K562 (cell line): ENCODE measurements around the gene MARS1. TPM values are rescaled to one million over a fixed set of nuclear protein-coding genes. Genes with fewer than 3 reads are reported as not detected.

Experiments used
- CREM ChIP-seq: IDR thresholded peaks from 2 replicates; pipeline ENCODE4 v1.6.1; 2014; ENCODE audit warnings: antibody characterized with exemption, low read depth
- ETS2 ChIP-seq: IDR thresholded peaks from 2 replicates; pipeline ENCODE4 v1.6.1; 2016; ENCODE audit warnings: borderline replicate concordance, missing genetic modification characterization, mild to moderate bottlenecking, moderate library complexity, missing compliant biosample characterization; ENCODE audit not compliant: poor library complexity, severe bottlenecking
- GATAD2A ChIP-seq: fragments of 450-650 bp; IDR thresholded peaks from 2 replicates; pipeline ENCODE4 v1.6.1; 2017
- KHSRP ChIP-seq: fragments of 450-650 bp; IDR thresholded peaks from 2 replicates; pipeline ENCODE4 v1.6.1; 2017
- MEF2A ChIP-seq: IDR thresholded peaks from 2 replicates; pipeline ENCODE4 v1.6.1; 2011; ENCODE audit warnings: low read depth, mild to moderate bottlenecking, low read length, moderate library complexity; ENCODE audit not compliant: control insufficient read depth
- NFIX ChIP-seq: fragments of 250-450 bp; sonication (Bioruptor Pico); IDR thresholded peaks from 2 replicates; pipeline ENCODE4 v1.4.0; 2020; ENCODE audit warnings: low read depth, mild to moderate bottlenecking, moderate library complexity
- RBM17 ChIP-seq: fragments of 200-400 bp; formaldehyde crosslinking; IDR thresholded peaks from 2 replicates; pipeline ENCODE4 v1.6.1; 2017; ENCODE audit warnings: low read depth, mild to moderate bottlenecking, low read length, borderline replicate concordance
- STAG1 ChIP-seq: sonication (generic); formaldehyde crosslinking; IDR thresholded peaks from 2 replicates; pipeline ENCODE4 v1.5.0; 2020; ENCODE audit warnings: missing genetic modification reagents, borderline replicate concordance
- TBP ChIP-seq: optimal IDR thresholded peaks from 2 replicates; pipeline ENCODE3; 2011; ENCODE audit warnings: low read depth, low read length, improper control_type of control experiment
- YBX1 ChIP-seq: fragments of 450-650 bp; IDR thresholded peaks from 2 replicates; pipeline ENCODE4 v1.7.1; 2016; ENCODE audit warnings: mild to moderate bottlenecking
- ZNF644 ChIP-seq: fragments of 200-800 bp; sonication (Bioruptor generic); IDR thresholded peaks from 2 replicates; pipeline ENCODE4 v1.6.1; 2016; ENCODE audit warnings: low read depth, missing genetic modification characterization, missing compliant biosample characterization
- ZSCAN29 ChIP-seq: fragments of 450-650 bp; IDR thresholded peaks from 2 replicates; pipeline ENCODE4 v1.6.1; 2017
- polyA plus RNA-seq, 8 experiments: library from polyadenylated mRNA; depleted of rRNA in 4 of 8; stranded (reverse) in 5 of 8; unstranded in 3 of 8; fragments of >200 nt; fragmentation: Nextera tagmentation in 2 of 8; fragmentation: Illumina TruSeq in 1 of 8; extraction: Ambion mirVana in 2 of 8; extraction: Trizol in 1 of 8; gene quantifications; 2 replicates each; pipeline versions ENCODE4 v1.2.1 to v1.2.3, GENCODE V29; 2011 to 2014; ENCODE audit warnings: inconsistent platforms in 1 of 8, missing spikeins in 1 of 8
- total RNA-seq, 7 experiments: library from RNA; depleted of rRNA in 6 of 7; stranded (reverse); fragments of >200 nt in 6 of 7; fragmentation: Illumina TruSeq in 2 of 7; extraction: Trizol in 2 of 7; gene quantifications; 2 replicates each; pipeline versions ENCODE4 v1.2.1 to v1.2.3, GENCODE V29; 2011 to 2021; ENCODE audit warnings: low replicate concordance in 1 of 7
- TF ChIP-seq, protein P1 (sequence below): sonication (generic); IDR thresholded peaks from 2 replicates; pipeline ENCODE4 v1.6.1; 2016
- TF ChIP-seq, protein P2 (sequence below): fragments of 450-650 bp; IDR thresholded peaks from 2 replicates; pipeline ENCODE4 v1.6.1; 2014; ENCODE audit warnings: low read depth, mild to moderate bottlenecking, moderate library complexity, borderline replicate concordance
- TF ChIP-seq, protein P3 (sequence below): fragments of 450-650 bp; IDR thresholded peaks from 2 replicates; pipeline ENCODE4 v1.6.1; 2017; ENCODE audit warnings: mild to moderate bottlenecking, moderate library complexity
- TF ChIP-seq, protein P4 (sequence below): sonication (generic); formaldehyde crosslinking; IDR thresholded peaks from 2 replicates; pipeline ENCODE4 v1.9.0; 2022; ENCODE audit warnings: mild to moderate bottlenecking, missing genetic modification reagents
- TF ChIP-seq, protein P5 (sequence below): fragments of 250-450 bp; sonication (Bioruptor Pico); IDR thresholded peaks from 2 replicates; pipeline ENCODE4 v1.8.0; 2022; ENCODE audit warnings: moderate library complexity, mild to moderate bottlenecking, inconsistent platforms
- TF ChIP-seq, protein P6 (sequence below): fragments of 150-350 bp; IDR thresholded peaks from 2 replicates; pipeline ENCODE4 v1.6.1; 2014; ENCODE audit warnings: low read depth, mild to moderate bottlenecking, low read length, borderline replicate concordance

Gene MARS1
- total and polyA plus RNA-seq, 9 of the 15 experiments (the other 6 are each of a cell fraction or from before 2014, with no cell fraction given) = 117 to 382 (median 220) TPM

DNA sequence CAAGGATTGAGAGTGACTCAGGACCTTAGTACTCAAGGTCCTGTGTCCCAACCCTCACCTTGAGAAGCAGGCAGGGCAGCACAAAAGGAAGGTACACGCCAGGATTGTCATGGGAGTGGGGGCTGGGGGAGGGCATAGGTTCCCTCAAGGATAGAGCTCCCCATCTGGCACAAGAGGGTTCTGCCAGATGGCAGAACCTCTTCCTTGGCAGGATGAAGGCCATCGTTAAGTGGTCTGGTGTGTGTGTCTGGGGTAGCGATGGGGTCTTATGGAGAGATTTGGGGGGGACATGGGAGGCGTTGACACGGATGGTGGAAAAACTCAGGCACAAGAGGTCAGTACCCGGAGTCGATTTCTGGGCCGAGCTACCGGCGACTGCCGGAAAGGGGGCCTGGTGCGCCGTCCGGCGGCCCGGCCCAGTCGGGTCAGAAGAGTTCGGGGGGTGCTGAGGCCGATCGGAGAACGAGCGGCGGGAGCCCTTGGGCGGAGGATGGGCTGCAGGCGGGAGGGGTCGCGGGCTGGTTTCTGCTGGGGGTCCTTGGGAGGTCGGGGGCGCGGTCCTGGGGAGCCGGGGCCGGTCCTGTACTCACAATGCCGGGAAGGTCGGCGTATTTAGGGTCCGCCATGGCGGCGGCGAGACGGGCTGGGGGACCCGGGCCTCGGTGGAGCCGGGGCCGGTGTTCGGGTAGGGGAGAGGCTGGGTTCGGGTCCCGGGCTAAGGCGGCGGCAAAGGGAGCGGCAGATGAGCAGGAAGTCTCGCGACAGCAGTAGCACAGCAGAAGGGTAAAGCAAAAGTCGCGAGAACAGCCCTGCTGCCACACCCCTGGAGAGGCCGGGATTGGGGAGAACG, 58.8 kb downstream of the MARS1 start, which contains the start of gene DCTN2 (continued):
- no peak for TF ChIP-seq KHSRP
- TF ChIP-seq, protein P1, sequence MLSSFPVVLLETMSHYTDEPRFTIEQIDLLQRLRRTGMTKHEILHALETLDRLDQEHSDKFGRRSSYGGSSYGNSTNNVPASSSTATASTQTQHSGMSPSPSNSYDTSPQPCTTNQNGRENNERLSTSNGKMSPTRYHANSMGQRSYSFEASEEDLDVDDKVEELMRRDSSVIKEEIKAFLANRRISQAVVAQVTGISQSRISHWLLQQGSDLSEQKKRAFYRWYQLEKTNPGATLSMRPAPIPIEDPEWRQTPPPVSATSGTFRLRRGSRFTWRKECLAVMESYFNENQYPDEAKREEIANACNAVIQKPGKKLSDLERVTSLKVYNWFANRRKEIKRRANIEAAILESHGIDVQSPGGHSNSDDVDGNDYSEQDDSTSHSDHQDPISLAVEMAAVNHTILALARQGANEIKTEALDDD = peak; percentile 58; the same call in 1 of the 2 replicates
- TF ChIP-seq ZNF644 = no peak
- no peak for TF ChIP-seq NFIX (CRISPR knock-in tag)
- TF ChIP-seq, protein P2, sequence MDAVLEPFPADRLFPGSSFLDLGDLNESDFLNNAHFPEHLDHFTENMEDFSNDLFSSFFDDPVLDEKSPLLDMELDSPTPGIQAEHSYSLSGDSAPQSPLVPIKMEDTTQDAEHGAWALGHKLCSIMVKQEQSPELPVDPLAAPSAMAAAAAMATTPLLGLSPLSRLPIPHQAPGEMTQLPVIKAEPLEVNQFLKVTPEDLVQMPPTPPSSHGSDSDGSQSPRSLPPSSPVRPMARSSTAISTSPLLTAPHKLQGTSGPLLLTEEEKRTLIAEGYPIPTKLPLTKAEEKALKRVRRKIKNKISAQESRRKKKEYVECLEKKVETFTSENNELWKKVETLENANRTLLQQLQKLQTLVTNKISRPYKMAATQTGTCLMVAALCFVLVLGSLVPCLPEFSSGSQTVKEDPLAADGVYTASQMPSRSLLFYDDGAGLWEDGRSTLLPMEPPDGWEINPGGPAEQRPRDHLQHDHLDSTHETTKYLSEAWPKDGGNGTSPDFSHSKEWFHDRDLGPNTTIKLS = peak; percentile 94
- peak; percentile 30; the same call in 1 of the 2 replicates for TF ChIP-seq STAG1 (CRISPR knock-in tag)
- no peak for TF ChIP-seq ETS2 (tag)
- TF ChIP-seq, protein P3, sequence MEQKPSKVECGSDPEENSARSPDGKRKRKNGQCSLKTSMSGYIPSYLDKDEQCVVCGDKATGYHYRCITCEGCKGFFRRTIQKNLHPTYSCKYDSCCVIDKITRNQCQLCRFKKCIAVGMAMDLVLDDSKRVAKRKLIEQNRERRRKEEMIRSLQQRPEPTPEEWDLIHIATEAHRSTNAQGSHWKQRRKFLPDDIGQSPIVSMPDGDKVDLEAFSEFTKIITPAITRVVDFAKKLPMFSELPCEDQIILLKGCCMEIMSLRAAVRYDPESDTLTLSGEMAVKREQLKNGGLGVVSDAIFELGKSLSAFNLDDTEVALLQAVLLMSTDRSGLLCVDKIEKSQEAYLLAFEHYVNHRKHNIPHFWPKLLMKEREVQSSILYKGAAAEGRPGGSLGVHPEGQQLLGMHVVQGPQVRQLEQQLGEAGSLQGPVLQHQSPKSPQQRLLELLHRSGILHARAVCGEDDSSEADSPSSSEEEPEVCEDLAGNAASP = no peak
- TF ChIP-seq, protein P4, sequence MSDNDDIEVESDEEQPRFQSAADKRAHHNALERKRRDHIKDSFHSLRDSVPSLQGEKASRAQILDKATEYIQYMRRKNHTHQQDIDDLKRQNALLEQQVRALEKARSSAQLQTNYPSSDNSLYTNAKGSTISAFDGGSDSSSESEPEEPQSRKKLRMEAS = no peak
- TF ChIP-seq GATAD2A = no peak
- no peak for TF ChIP-seq MEF2A
- peak; percentile 74 for TF ChIP-seq TBP
- no peak for TF ChIP-seq ZSCAN29
- TF ChIP-seq, protein P5, sequence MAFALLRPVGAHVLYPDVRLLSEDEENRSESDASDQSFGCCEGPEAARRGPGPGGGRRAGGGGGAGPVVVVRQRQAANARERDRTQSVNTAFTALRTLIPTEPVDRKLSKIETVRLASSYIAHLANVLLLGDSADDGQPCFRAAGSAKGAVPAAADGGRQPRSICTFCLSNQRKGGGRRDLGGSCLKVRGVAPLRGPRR = no peak
- TF ChIP-seq CREM = no peak
- no peak for TF ChIP-seq RBM17
- TF ChIP-seq YBX1 = no peak
- TF ChIP-seq, protein P6, sequence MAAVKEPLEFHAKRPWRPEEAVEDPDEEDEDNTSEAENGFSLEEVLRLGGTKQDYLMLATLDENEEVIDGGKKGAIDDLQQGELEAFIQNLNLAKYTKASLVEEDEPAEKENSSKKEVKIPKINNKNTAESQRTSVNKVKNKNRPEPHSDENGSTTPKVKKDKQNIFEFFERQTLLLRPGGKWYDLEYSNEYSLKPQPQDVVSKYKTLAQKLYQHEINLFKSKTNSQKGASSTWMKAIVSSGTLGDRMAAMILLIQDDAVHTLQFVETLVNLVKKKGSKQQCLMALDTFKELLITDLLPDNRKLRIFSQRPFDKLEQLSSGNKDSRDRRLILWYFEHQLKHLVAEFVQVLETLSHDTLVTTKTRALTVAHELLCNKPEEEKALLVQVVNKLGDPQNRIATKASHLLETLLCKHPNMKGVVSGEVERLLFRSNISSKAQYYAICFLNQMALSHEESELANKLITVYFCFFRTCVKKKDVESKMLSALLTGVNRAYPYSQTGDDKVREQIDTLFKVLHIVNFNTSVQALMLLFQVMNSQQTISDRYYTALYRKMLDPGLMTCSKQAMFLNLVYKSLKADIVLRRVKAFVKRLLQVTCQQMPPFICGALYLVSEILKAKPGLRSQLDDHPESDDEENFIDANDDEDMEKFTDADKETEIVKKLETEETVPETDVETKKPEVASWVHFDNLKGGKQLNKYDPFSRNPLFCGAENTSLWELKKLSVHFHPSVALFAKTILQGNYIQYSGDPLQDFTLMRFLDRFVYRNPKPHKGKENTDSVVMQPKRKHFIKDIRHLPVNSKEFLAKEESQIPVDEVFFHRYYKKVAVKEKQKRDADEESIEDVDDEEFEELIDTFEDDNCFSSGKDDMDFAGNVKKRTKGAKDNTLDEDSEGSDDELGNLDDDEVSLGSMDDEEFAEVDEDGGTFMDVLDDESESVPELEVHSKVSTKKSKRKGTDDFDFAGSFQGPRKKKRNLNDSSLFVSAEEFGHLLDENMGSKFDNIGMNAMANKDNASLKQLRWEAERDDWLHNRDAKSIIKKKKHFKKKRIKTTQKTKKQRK = no peak
